GM23338 (cell line): ENCODE measurements around the gene KCNJ18.
"Not testable (repeated sequence)": the region's sequence is repeated elsewhere in the genome, so short reads cannot be mapped to it uniquely, and the experiment has no call there.

Experiments
- EZH2phosphoT487 ChIP-seq: fragments of 200-600 bp; sonication (generic); IDR thresholded peaks from one replicate; pipeline ENCODE4 v1.8.1; 2018; ENCODE audit warnings: antibody characterized with exemption; ENCODE audit not compliant: unreplicated experiment
- JUNB ChIP-seq: IDR thresholded peaks from one replicate; pipeline ENCODE4 v1.6.1; 2016; ENCODE audit warnings: antibody characterized with exemption; ENCODE audit not compliant: unreplicated experiment
- NANOG ChIP-seq: IDR thresholded peaks from 2 replicates; pipeline ENCODE4 v1.6.1; 2016; ENCODE audit warnings: antibody characterized with exemption, borderline replicate concordance
- POLR2AphosphoS5 ChIP-seq: IDR thresholded peaks from 2 replicates; pipeline ENCODE4 v1.6.1; 2016; ENCODE audit warnings: antibody characterized with exemption, low read depth
- REST ChIP-seq: IDR thresholded peaks from one replicate; pipeline ENCODE4 v1.6.1; 2018; ENCODE audit warnings: antibody characterized with exemption; ENCODE audit not compliant: unreplicated experiment
- TF ChIP-seq, protein P1 (sequence below), 2 experiments: fragments of 200-600 bp in 1 of 2; sonication (generic) in 1 of 2; conservative IDR thresholded peaks; 2 replicates each; pipeline versions ENCODE4 v1.5.1 to v1.6.1; 2016 to 2017; ENCODE audit warnings: antibody characterized with exemption in 2 of 2, low read depth in 2 of 2, mild to moderate bottlenecking in 2 of 2, moderate library complexity in 1 of 2

GRCh38 chr17:21699573-21700236 lies 7.4 kb downstream of the KCNJ18 start:
- TF ChIP-seq POLR2AphosphoS5, NANOG, EZH2phosphoT487, REST, JUNB: not testable (repeated sequence)
- TF ChIP-seq, protein P1, sequence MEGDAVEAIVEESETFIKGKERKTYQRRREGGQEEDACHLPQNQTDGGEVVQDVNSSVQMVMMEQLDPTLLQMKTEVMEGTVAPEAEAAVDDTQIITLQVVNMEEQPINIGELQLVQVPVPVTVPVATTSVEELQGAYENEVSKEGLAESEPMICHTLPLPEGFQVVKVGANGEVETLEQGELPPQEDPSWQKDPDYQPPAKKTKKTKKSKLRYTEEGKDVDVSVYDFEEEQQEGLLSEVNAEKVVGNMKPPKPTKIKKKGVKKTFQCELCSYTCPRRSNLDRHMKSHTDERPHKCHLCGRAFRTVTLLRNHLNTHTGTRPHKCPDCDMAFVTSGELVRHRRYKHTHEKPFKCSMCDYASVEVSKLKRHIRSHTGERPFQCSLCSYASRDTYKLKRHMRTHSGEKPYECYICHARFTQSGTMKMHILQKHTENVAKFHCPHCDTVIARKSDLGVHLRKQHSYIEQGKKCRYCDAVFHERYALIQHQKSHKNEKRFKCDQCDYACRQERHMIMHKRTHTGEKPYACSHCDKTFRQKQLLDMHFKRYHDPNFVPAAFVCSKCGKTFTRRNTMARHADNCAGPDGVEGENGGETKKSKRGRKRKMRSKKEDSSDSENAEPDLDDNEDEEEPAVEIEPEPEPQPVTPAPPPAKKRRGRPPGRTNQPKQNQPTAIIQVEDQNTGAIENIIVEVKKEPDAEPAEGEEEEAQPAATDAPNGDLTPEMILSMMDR (conservative IDR thresholded peaks at IDR 0.05; ENCODE audit: low read depth in 2 of 2), result not testable (repeated sequence)
